DOHH2 (cell line): ENCODE results near the gene DOCK9.

Experiments
- EZH2phosphoT487 ChIP-seq: fragments of 200-600 bp; sonication (generic); IDR thresholded peaks from 2 replicates; pipeline ENCODE4 v1.6.1; 2017; ENCODE audit warnings: borderline replicate concordance, mild to moderate bottlenecking, antibody characterized with exemption, low read length, moderate library complexity, mixed read lengths
- TF ChIP-seq, protein P1 (sequence below): fragments of 200-600 bp; sonication (generic); IDR thresholded peaks from one replicate; pipeline ENCODE4 v1.5.1; 2014; ENCODE audit warnings: antibody characterized with exemption, mild to moderate bottlenecking, low read depth, low read length; ENCODE audit not compliant: poor library complexity, severe bottlenecking

DNA sequence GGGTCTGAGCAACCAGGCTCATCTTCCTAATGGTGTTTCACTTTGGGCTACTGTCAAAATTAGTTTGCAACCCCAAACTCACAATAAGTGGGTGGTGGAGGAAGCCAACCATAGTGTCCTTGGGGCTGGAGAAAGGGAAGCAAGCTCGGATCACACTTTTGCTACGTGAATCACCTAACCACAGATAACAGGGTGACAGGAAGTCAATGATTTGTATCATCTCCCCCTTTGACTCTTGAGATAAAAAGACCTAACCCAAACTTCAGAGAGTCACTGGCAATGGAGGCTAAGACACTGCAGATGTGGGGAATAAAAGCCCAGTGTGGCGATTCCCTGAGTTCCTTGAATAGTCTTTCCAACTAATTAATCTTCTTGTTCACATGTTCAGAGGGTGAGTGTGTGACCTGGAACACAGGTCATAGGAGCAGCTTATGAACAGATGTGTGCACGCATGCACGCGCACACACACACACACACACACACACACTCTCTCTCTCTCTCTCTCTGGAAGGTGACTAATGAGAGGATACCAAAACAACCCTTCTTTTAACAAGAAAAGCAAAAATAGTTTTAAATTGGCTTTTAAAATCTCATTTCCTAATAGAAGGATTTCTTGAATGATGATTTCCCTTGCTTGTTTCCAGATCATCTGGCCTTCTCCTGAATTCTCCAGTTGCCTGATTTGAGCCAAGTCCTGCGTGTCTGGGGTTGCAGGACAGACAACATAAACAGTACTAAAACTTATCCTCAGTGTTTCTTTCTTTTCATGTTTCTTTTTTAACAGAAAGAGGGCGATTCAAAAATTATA lies 21.2 kb upstream of the DOCK9 start:
- TF ChIP-seq, protein P1, sequence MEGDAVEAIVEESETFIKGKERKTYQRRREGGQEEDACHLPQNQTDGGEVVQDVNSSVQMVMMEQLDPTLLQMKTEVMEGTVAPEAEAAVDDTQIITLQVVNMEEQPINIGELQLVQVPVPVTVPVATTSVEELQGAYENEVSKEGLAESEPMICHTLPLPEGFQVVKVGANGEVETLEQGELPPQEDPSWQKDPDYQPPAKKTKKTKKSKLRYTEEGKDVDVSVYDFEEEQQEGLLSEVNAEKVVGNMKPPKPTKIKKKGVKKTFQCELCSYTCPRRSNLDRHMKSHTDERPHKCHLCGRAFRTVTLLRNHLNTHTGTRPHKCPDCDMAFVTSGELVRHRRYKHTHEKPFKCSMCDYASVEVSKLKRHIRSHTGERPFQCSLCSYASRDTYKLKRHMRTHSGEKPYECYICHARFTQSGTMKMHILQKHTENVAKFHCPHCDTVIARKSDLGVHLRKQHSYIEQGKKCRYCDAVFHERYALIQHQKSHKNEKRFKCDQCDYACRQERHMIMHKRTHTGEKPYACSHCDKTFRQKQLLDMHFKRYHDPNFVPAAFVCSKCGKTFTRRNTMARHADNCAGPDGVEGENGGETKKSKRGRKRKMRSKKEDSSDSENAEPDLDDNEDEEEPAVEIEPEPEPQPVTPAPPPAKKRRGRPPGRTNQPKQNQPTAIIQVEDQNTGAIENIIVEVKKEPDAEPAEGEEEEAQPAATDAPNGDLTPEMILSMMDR: no peak
- no peak for TF ChIP-seq EZH2phosphoT487
